WTC11 (cell line): ENCODE results near the gene PSEN2. TPM values are rescaled to one million over a fixed set of nuclear protein-coding genes. Genes with fewer than 3 reads are reported as not detected.

Source experiments
- ATAC-seq: fragments of 200-7000 bp; cut with Tn5 transposase; 2 replicates; pipeline ENCODE4 v1.10.0; 2021; ENCODE audit warnings: mild to moderate bottlenecking, moderate library complexity
- Bru-seq: library from RNA; stranded (reverse); fragments of 400-500 nt; gene quantifications from one replicate; lab custom pipeline; 2021; lab: Mats Ljungman, UMichigan
- CTCF ChIA-PET: fragments of 300-600 bp; sonication (Branson Sonifier 250); formaldehyde crosslinking; loops from one replicate; lab custom pipeline; 2021; ENCODE audit warnings: antibody characterized with exemption; lab: Charles Lee
- POLR2A ChIA-PET: fragments of 350-600 bp; sonication (Branson Sonifier 250); formaldehyde crosslinking; loops from one replicate; lab custom pipeline; 2021; ENCODE audit warnings: antibody characterized with exemption; lab: Charles Lee
- DNase-seq: peaks from one replicate; pipeline ENCODE4 v3.0.0; 2021; ENCODE audit warnings: low spot score
- H3K27ac Mint-ChIP-seq: 2 replicates; pipeline ENCODE4 v1.8.0; 2021; ENCODE audit warnings: mixed read lengths
- H3K27me3 Mint-ChIP-seq: 2 replicates; pipeline ENCODE4 v1.8.0; 2021; ENCODE audit warnings: low read depth, mild to moderate bottlenecking, moderate library complexity, mixed read lengths
- H3K36me3 Mint-ChIP-seq: 2 replicates; pipeline ENCODE4 v1.8.0; 2021; ENCODE audit warnings: mixed read lengths
- H3K4me1 Mint-ChIP-seq: 2 replicates; pipeline ENCODE4 v1.8.0; 2022; ENCODE audit warnings: mixed read lengths
- H3K4me3 Mint-ChIP-seq: 2 replicates; pipeline ENCODE4 v1.8.0; 2021; ENCODE audit warnings: mild to moderate bottlenecking, moderate library complexity, mixed read lengths
- H3K9me3 Mint-ChIP-seq: 2 replicates; pipeline ENCODE4 v1.8.0; 2021; ENCODE audit warnings: mixed read lengths
- E2F4 ChIP-seq: sonication (generic); formaldehyde crosslinking; IDR thresholded peaks from 2 replicates; pipeline ENCODE4 v1.8.1; 2022; ENCODE audit warnings: low read depth, mild to moderate bottlenecking, moderate library complexity, missing genetic modification reagents, borderline replicate concordance
- ESRRA ChIP-seq: sonication (generic); formaldehyde crosslinking; IDR thresholded peaks from 2 replicates; pipeline ENCODE4 v1.8.1; 2022; ENCODE audit warnings: mild to moderate bottlenecking, missing genetic modification reagents, borderline replicate concordance
- ETV6 ChIP-seq: sonication (generic); formaldehyde crosslinking; IDR thresholded peaks from 2 replicates; pipeline ENCODE4 v1.8.1; 2022; ENCODE audit warnings: mild to moderate bottlenecking, missing genetic modification reagents
- FOXK1 ChIP-seq: sonication (generic); formaldehyde crosslinking; IDR thresholded peaks from 2 replicates; pipeline ENCODE4 v1.8.0; 2022; ENCODE audit warnings: mild to moderate bottlenecking, moderate library complexity, missing genetic modification reagents
- HMGXB4 ChIP-seq: sonication (generic); formaldehyde crosslinking; IDR thresholded peaks from 2 replicates; pipeline ENCODE4 v1.8.1; 2023; ENCODE audit warnings: mild to moderate bottlenecking, moderate library complexity, missing genetic modification reagents
- JAZF1 ChIP-seq: fragments of 250-450 bp; sonication (Bioruptor Pico); IDR thresholded peaks from 2 replicates; pipeline ENCODE4 v1.9.0; 2021; ENCODE audit warnings: moderate library complexity, mild to moderate bottlenecking, inconsistent platforms
- MAX ChIP-seq: sonication (generic); formaldehyde crosslinking; IDR thresholded peaks from 2 replicates; pipeline ENCODE4 v1.8.0; 2022; ENCODE audit warnings: mild to moderate bottlenecking, missing genetic modification reagents
- MYBL2 ChIP-seq: sonication (generic); formaldehyde crosslinking; IDR thresholded peaks from 2 replicates; pipeline ENCODE4 v1.8.1; 2023; ENCODE audit warnings: mild to moderate bottlenecking, moderate library complexity, missing genetic modification reagents
- NFE2L1 ChIP-seq: sonication (generic); formaldehyde crosslinking; IDR thresholded peaks from 2 replicates; pipeline ENCODE4 v1.8.1; 2023; ENCODE audit warnings: missing genetic modification reagents
- SOX15 ChIP-seq: fragments of 250-450 bp; sonication (Bioruptor Pico); IDR thresholded peaks from 2 replicates; pipeline ENCODE4 v1.9.0; 2021; ENCODE audit warnings: mild to moderate bottlenecking
- SP1 ChIP-seq: sonication (generic); formaldehyde crosslinking; conservative IDR thresholded peaks from 2 replicates; pipeline ENCODE4 v1.8.1; 2022; ENCODE audit warnings: missing genetic modification reagents
- TEAD1 ChIP-seq: sonication (generic); formaldehyde crosslinking; IDR thresholded peaks from 2 replicates; pipeline ENCODE4 v1.8.0; 2022; ENCODE audit warnings: mild to moderate bottlenecking, missing genetic modification reagents
- USF2 ChIP-seq: sonication (generic); formaldehyde crosslinking; IDR thresholded peaks from 2 replicates; pipeline ENCODE4 v1.8.1; 2023; ENCODE audit warnings: mild to moderate bottlenecking, missing genetic modification reagents, moderate library complexity
- ZNF121 ChIP-seq: sonication (generic); formaldehyde crosslinking; IDR thresholded peaks from 2 replicates; pipeline ENCODE4 v1.8.0; 2023; ENCODE audit warnings: missing genetic modification reagents
- ZNF416 ChIP-seq: fragments of 250-450 bp; sonication (Bioruptor Pico); IDR thresholded peaks from 2 replicates; pipeline ENCODE4 v1.9.0; 2021; ENCODE audit warnings: mild to moderate bottlenecking, inconsistent platforms
- ZNF423 ChIP-seq: fragments of 250-450 bp; sonication (Bioruptor Pico); IDR thresholded peaks from 2 replicates; pipeline ENCODE4 v2.1.2; 2022; ENCODE audit warnings: mild to moderate bottlenecking, moderate library complexity
- ZNF512 ChIP-seq: sonication (generic); formaldehyde crosslinking; IDR thresholded peaks from 2 replicates; pipeline ENCODE4 v1.8.1; 2022; ENCODE audit warnings: missing genetic modification reagents, borderline replicate concordance
- ZNF671 ChIP-seq: fragments of 250-450 bp; sonication (Bioruptor Pico); IDR thresholded peaks from 2 replicates; pipeline ENCODE4 v1.8.0; 2021; ENCODE audit warnings: mild to moderate bottlenecking
- long read RNA-seq, 3 experiments: library from RNA in 1 of 3; library from capped mRNA in 1 of 3; library from polyadenylated mRNA in 1 of 3; unstranded in 2 of 3; stranded (forward) in 1 of 3; transcript quantifications; one replicate each; pipeline ENCODE4 v2.0.0, GENCODE V29; 2021
- total RNA-seq: library from RNA; stranded (reverse); gene quantifications from 3 replicates; pipeline ENCODE4 v1.2.3, GENCODE V29; 2021

The PSEN2 gene
- total RNA-seq: 18.4 to 23.5 TPM (median 23.4 TPM) in 3 replicates
- percentile 66 among the genes with signal in this experiment for Bru-seq, nascent RNA
- long read RNA-seq, experiment 1, transcript PSEN2-202 (13 exons, 2,306 nt): major isoform, 45 of 106 reads
- long read RNA-seq, experiment 1, transcript PSEN2-203 (13 exons, 1,947 nt): minor isoform, 15 of 106 reads
- long read RNA-seq, experiment 1, partial matches to known transcripts: 16 of 106 reads
- long read RNA-seq, experiment 1, other reads (novel, unspliced or antisense): 30 of 106 reads
- long read RNA-seq, experiment 2, partial matches to known transcripts: 9 of 23 reads
- long read RNA-seq, experiment 2, other reads (novel, unspliced or antisense): 10 of 23 reads
- long read RNA-seq, experiment 3, transcript PSEN2-202 (13 exons, 2,306 nt): major isoform, 5 of 20 reads
- long read RNA-seq, experiment 3, partial matches to known transcripts: 3 of 20 reads
- long read RNA-seq, experiment 3, other reads (novel, unspliced or antisense): 8 of 20 reads

- Mint-ChIP-seq H3K9me3 (no peaks in the 10 kb centered on the region), H3K27ac (no peak within 1 kb of the TSS), H3K27me3 (peaks cover 19% of the 10 kb centered on the region), H3K36me3 (0 out of 2 replicates have a peak, but pooled peaks cover 3% of the 10 kb centered on the region), H3K4me3 (peak within 1 kb of the TSS; percentile 75), H3K4me1 (peaks cover 54% of the 10 kb centered on the region)
- POLR2A ChIA-PET: no interaction called here
- peak; percentile 85 for ATAC-seq
- DNase-seq: peak; percentile 55
- CTCF ChIA-PET: interaction anchor here (0.6 to 1.5 kb wide), 7 partner anchors 49 to 323 kb away, joined by 3 to 5 read pairs (median 3); no protein-coding TSS in a partner anchor
- TF ChIP-seq ESRRA (CRISPR knock-in tag) (peak; percentile 41; the same call in 1 of the 2 replicates), USF2 (CRISPR knock-in tag) (peak; percentile 39; the same call in 1 of the 2 replicates), ZNF671 (CRISPR knock-in tag) (no peak), MYBL2 (CRISPR knock-in tag) (0 out of 2 replicates have a peak, but pooled peaks have one; percentile 64), ZNF512 (CRISPR knock-in tag) (no peak), ZNF121 (CRISPR knock-in tag) (no peak), HMGXB4 (peak; percentile 78), ZNF416 (CRISPR knock-in tag) (0 out of 2 replicates have a peak, but pooled peaks have one; percentile 27), FOXK1 (CRISPR knock-in tag) (peak; percentile 14; the same call in 1 of the 2 replicates), E2F4 (CRISPR knock-in tag) (no peak), SP1 (peak; percentile 31; the same call in 1 of the 2 replicates), JAZF1 (no peak), MAX (CRISPR knock-in tag) (peak; percentile 65), ZNF423 (0 out of 2 replicates have a peak, but pooled peaks have one; percentile 45), TEAD1 (peak; percentile 47; the same call in 1 of the 2 replicates), ETV6 (peak; percentile 27; the same call in 1 of the 2 replicates), SOX15 (CRISPR knock-in tag) (no peak), NFE2L1 (no peak)
Measured at GRCh38 chr1:226870401-226871279, at the start of gene PSEN2. PSEN2 (plus strand) TSS chr1:226870616; CDS start chr1:226881908, 11,292 bp downstream.
